Measurements from ENCODE around the gene HCFC2. TPM values are rescaled to one million over a fixed set of nuclear protein-coding genes. Genes with fewer than 3 reads are reported as not detected.

HCFC2 gene
- total RNA-seq, 1 experiment from 2014 or later = 10.3 TPM

- intact Hi-C loops (cut with micrococcal nuclease) = no loop called here
- Mint-ChIP-seq H3K36me3 (ENCODE audit: insufficient read depth, unreplicated experiment) (peaks cover 38% of the 10 kb centered on the region), H3K27ac (ENCODE audit: low read depth, unreplicated experiment) (no peak overlapping the region), H3K27me3 (ENCODE audit: insufficient read depth, unreplicated experiment) (no peaks in the 10 kb centered on the region), H3K4me1 (ENCODE audit: insufficient read depth, unreplicated experiment) (no peaks in the 10 kb centered on the region), H3K4me3 (ENCODE audit: unreplicated experiment) (no peak overlapping the region), H3K9me3 (ENCODE audit: unreplicated experiment) (no peaks in the 10 kb centered on the region)
- BruUV-seq (replicated peaks) = no TSS peak
- TF ChIP-seq, protein P1, sequence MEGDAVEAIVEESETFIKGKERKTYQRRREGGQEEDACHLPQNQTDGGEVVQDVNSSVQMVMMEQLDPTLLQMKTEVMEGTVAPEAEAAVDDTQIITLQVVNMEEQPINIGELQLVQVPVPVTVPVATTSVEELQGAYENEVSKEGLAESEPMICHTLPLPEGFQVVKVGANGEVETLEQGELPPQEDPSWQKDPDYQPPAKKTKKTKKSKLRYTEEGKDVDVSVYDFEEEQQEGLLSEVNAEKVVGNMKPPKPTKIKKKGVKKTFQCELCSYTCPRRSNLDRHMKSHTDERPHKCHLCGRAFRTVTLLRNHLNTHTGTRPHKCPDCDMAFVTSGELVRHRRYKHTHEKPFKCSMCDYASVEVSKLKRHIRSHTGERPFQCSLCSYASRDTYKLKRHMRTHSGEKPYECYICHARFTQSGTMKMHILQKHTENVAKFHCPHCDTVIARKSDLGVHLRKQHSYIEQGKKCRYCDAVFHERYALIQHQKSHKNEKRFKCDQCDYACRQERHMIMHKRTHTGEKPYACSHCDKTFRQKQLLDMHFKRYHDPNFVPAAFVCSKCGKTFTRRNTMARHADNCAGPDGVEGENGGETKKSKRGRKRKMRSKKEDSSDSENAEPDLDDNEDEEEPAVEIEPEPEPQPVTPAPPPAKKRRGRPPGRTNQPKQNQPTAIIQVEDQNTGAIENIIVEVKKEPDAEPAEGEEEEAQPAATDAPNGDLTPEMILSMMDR (IDR thresholded peaks at IDR 0.05; ENCODE audit: unreplicated experiment) = no peak
- CTCF ChIA-PET = no interaction called here
- POLR2A ChIA-PET = no interaction called here
- DNase-seq (ENCODE audit: unreplicated experiment) = no peak
Measured at GRCh38 chr12:104079024-104079423, 14.7 kb downstream of the HCFC2 start.

DNA sequence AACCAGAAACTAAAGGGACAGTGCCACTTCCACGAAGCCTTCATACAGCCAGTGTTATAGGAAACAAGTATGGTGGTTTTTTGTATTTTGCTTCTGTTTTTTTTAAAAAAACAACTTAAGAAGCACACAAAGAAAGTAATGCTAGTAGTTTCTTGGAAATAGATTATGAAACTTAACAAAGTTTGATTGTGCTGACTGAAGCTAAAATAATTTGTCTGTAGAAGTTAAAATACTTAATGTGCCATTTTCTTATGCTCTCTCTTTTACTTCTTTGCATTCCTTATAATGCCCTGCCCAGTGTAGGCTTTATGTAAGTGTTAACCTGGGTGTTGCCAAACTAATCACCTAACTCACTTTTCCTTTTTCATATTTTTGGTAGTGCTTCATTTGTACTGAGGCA, 16.4 kb downstream of the HCFC2 start:
- no peak overlapping the region for H3K27ac Mint-ChIP-seq (ENCODE audit: low read depth, unreplicated experiment)
- no peak overlapping the region for H3K4me3 Mint-ChIP-seq (ENCODE audit: unreplicated experiment)
- ChIA-PET CTCF (no interaction called here), POLR2A (interaction anchor here (0.6 to 1.3 kb wide), 3 partner anchors 16 to 129 kb away, joined by 3 read pairs; partner anchors contain the start of genes HCFC2 and TDG)
- H3K27me3 Mint-ChIP-seq (ENCODE audit: insufficient read depth, unreplicated experiment) = no peaks in the 10 kb centered on the region
- DNase-seq (ENCODE audit: unreplicated experiment) = no peak
- H3K9me3 Mint-ChIP-seq (ENCODE audit: unreplicated experiment) = no peaks in the 10 kb centered on the region
- H3K4me1 Mint-ChIP-seq (ENCODE audit: insufficient read depth, unreplicated experiment) = no peaks in the 10 kb centered on the region
- peaks cover 36% of the 10 kb centered on the region for H3K36me3 Mint-ChIP-seq (ENCODE audit: insufficient read depth, unreplicated experiment)
- intact Hi-C loops (cut with micrococcal nuclease) = no loop called here
- BruUV-seq (replicated peaks) = no TSS peak
- TF ChIP-seq, protein P1 (IDR thresholded peaks at IDR 0.05; ENCODE audit: unreplicated experiment) = no peak

DNA sequence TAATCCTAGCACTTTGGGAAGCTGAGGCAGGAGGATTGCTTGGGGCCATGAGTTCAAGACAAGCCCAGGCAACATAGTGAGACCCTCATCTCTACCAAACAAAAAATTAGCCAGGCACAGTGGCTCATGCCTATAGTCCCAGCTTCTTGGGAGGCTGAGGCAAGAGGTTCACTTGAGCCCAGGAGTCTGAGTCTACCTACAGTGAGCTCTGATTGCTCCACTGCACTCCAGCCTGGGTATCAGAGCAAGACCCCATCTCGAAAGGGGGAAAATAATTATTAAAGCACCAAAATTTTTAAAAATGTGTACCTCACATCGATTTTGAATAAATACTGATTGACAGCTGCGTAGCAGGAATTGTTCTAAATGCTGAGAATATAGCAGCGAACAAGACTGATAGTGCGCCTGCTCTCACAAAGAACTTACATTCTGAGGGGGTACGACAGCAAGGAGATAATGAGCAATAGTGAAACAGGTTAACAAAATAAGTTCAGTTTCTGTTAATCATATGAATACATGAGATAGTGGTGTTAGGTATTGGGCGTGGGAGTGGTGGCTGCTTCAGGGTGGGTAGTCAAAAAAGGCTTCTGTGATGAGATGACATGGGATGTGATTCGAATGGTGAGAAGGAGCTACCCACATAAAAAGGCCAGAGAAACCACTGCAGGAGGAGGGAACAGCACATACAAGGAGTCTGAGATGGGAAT, 19.6 kb downstream of the HCFC2 start:
- TF ChIP-seq, protein P1 (IDR thresholded peaks at IDR 0.05; ENCODE audit: unreplicated experiment) = no peak
- POLR2A ChIA-PET = interaction anchor here (1.3 kb wide), 1 partner anchor 12 kb away, joined by 3 read pairs; no protein-coding TSS in a partner anchor
- CTCF ChIA-PET = interaction anchor here (4.1 kb wide), 1 partner anchor 25 kb away, joined by 20 read pairs; no protein-coding TSS in a partner anchor
- Mint-ChIP-seq H3K27ac (ENCODE audit: low read depth, unreplicated experiment) (no peak overlapping the region), H3K9me3 (ENCODE audit: unreplicated experiment) (no peaks in the 10 kb centered on the region), H3K4me3 (ENCODE audit: unreplicated experiment) (no peak overlapping the region), H3K36me3 (ENCODE audit: insufficient read depth, unreplicated experiment) (peaks cover 52% of the 10 kb centered on the region), H3K4me1 (ENCODE audit: insufficient read depth, unreplicated experiment) (no peaks in the 10 kb centered on the region), H3K27me3 (ENCODE audit: insufficient read depth, unreplicated experiment) (no peaks in the 10 kb centered on the region)
- BruUV-seq (replicated peaks) = no TSS peak
- intact Hi-C loops (cut with micrococcal nuclease) = no loop called here
- no peak for DNase-seq (ENCODE audit: unreplicated experiment)

- POLR2A ChIA-PET = interaction anchor here (0.7 kb wide), 1 partner anchor 161 kb away, joined by 3 read pairs; no protein-coding TSS in a partner anchor
- Mint-ChIP-seq H3K9me3 (ENCODE audit: unreplicated experiment) (no peaks in the 10 kb centered on the region), H3K36me3 (ENCODE audit: insufficient read depth, unreplicated experiment) (peaks cover 76% of the 10 kb centered on the region), H3K27me3 (ENCODE audit: insufficient read depth, unreplicated experiment) (no peaks in the 10 kb centered on the region), H3K4me1 (ENCODE audit: insufficient read depth, unreplicated experiment) (no peaks in the 10 kb centered on the region), H3K27ac (ENCODE audit: low read depth, unreplicated experiment) (peak overlapping the region; percentile 31), H3K4me3 (ENCODE audit: unreplicated experiment) (no peak overlapping the region)
- no TSS peak for BruUV-seq (replicated peaks)
- no peak for DNase-seq (ENCODE audit: unreplicated experiment)
- CTCF ChIA-PET = interaction anchor here (2.9 kb wide), 1 partner anchor 18 kb away, joined by 17 read pairs; no protein-coding TSS in a partner anchor
- TF ChIP-seq, protein P1 (IDR thresholded peaks at IDR 0.05; ENCODE audit: unreplicated experiment) = no peak
- intact Hi-C loops (cut with micrococcal nuclease) = no loop called here
Measured at GRCh38 chr12:104090685-104091084, 26.4 kb downstream of the HCFC2 start.

Measured in MCF 10A (cell line).